Measurements from ENCODE around the gene WIPI1.

GRCh38 chr17:68384941-68385340, 72.4 kb downstream of the WIPI1 start:
- TF ChIP-seq CTCF (IDR thresholded peaks at IDR 0.05) (no peak), POLR2AphosphoS5 (IDR thresholded peaks at IDR 0.05; ENCODE audit: low read depth, low read length) (no peak), SIN3A (IDR thresholded peaks at IDR 0.05; ENCODE audit: borderline replicate concordance, insufficient read depth, low read depth, low read length) (no peak), REST (IDR thresholded peaks at IDR 0.05; ENCODE audit: insufficient read depth in 1 of 2, low read depth in 2 of 2, low read length in 1 of 2) (no peak)

Data from Panc1 (cell line).